Uterus (tissue), 2 donors: Measurements from ENCODE around the gene SPATA24.

Experiments used
- POLR2A ChIP-seq, 2 donors: fragments of 450-650 bp; IDR thresholded peaks; one replicate each; pipeline ENCODE4 v1.6.1; 2016; ENCODE audit warnings: antibody characterized with exemption in 2 of 2, mild to moderate bottlenecking in 1 of 2, moderate library complexity in 1 of 2
- TF ChIP-seq, protein P1 (sequence below), 4 experiments: fragments of 200-600 bp in 2 of 4; fragments of 450-650 bp in 2 of 4; sonication (generic) in 2 of 4; IDR thresholded peaks; one replicate each; pipeline ENCODE4 v1.5.1; 2016 to 2019; ENCODE audit warnings: antibody characterized with exemption in 4 of 4, mild to moderate bottlenecking in 2 of 4, moderate library complexity in 1 of 4

- no peak for TF ChIP-seq POLR2A (IDR thresholded peaks at IDR 0.05)
- TF ChIP-seq, protein P1, sequence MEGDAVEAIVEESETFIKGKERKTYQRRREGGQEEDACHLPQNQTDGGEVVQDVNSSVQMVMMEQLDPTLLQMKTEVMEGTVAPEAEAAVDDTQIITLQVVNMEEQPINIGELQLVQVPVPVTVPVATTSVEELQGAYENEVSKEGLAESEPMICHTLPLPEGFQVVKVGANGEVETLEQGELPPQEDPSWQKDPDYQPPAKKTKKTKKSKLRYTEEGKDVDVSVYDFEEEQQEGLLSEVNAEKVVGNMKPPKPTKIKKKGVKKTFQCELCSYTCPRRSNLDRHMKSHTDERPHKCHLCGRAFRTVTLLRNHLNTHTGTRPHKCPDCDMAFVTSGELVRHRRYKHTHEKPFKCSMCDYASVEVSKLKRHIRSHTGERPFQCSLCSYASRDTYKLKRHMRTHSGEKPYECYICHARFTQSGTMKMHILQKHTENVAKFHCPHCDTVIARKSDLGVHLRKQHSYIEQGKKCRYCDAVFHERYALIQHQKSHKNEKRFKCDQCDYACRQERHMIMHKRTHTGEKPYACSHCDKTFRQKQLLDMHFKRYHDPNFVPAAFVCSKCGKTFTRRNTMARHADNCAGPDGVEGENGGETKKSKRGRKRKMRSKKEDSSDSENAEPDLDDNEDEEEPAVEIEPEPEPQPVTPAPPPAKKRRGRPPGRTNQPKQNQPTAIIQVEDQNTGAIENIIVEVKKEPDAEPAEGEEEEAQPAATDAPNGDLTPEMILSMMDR (IDR thresholded peaks at IDR 0.05), result no peak
Measured at GRCh38 chr5:139383275-139383992, 20.5 kb downstream of the SPATA24 start, which contains the start of gene SLC23A1.
